ENCODE data around the gene IL17RE.
"Not testable (repeated sequence)": the region's sequence is repeated elsewhere in the genome, so short reads cannot be mapped to it uniquely, and the experiment has no call there.

The IL17RE gene

DNA sequence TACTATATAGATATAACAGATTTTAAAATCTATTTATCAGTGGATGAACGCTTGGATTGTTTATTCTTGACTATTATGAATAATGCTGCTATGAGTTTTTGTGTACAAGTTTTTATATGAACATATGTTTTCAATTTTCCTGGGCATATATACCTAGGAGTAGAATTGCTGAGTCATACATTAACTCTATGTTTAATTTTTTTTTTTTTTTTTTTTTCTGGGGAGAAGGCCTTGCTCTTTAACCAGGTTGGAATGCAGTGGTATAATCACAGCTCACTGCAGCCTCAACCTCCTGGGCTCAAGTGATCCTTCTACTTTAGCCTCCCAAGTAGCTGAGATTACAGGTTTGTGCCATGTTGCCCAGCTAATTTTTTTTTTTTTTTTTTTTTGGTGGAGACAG, 31.7 kb upstream of the IL17RE start:
- Mint-ChIP-seq H3K4me1 (ENCODE audit: low read depth) (no peaks in the 10 kb centered on the region), H3K4me3 (no peak overlapping the region), H3K27me3 (ENCODE audit: low read depth) (peaks cover 5% of the 10 kb centered on the region), H3K9me3 (no peaks in the 10 kb centered on the region), H3K27ac (no peak overlapping the region), H3K36me3 (ENCODE audit: low read depth) (no peaks in the 10 kb centered on the region)

GRCh38 chr3:9872067-9872466, 30.6 kb upstream of the IL17RE start:
- H3K4me3 Mint-ChIP-seq: not testable (repeated sequence)

GRCh38 chr3:9875448-9875847, 27.2 kb upstream of the IL17RE start:
- Mint-ChIP-seq H3K4me3 (no peak overlapping the region), H3K27me3 (ENCODE audit: low read depth) (peaks cover 5% of the 10 kb centered on the region), H3K9me3 (no peaks in the 10 kb centered on the region), H3K36me3 (ENCODE audit: low read depth) (no peaks in the 10 kb centered on the region), H3K4me1 (ENCODE audit: low read depth) (no peaks in the 10 kb centered on the region), H3K27ac (no peak overlapping the region)

More at GRCh38 chr3:9872067-9872466, 30.6 kb upstream of the IL17RE start:
- not testable (repeated sequence) for H3K27ac Mint-ChIP-seq; H3K27me3 Mint-ChIP-seq (ENCODE audit: low read depth); H3K36me3 Mint-ChIP-seq (ENCODE audit: low read depth); H3K4me1 Mint-ChIP-seq (ENCODE audit: low read depth); H3K9me3 Mint-ChIP-seq

DNA sequence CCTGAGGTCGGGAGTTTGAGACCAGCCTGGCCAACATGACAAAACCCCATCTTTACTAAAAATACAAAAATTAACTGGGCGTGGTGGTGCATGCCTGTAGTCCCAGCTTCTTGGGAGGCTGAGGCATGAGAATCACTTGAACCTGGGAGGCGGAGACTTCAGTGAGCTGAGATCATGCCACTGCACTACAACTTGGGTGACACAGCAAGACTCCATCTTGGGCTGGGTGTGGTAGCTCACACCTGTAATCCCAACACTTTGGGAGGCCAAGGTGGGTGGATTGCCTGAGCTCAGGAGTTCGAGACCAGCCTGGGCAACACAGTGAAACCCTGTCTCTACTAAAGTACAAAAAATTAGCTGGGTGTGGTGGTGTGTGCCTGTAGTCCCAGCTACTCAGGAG, 26.4 kb upstream of the IL17RE start:
- H3K27ac Mint-ChIP-seq: not testable (repeated sequence)

GRCh38 chr3:9876991-9877390, 25.7 kb upstream of the IL17RE start:
- Mint-ChIP-seq H3K27me3 (ENCODE audit: low read depth) (peaks cover 5% of the 10 kb centered on the region), H3K27ac (no peak overlapping the region), H3K36me3 (ENCODE audit: low read depth) (no peaks in the 10 kb centered on the region)

More for the DNA sequence above, 26.4 kb upstream of the IL17RE start:
- H3K36me3 Mint-ChIP-seq (ENCODE audit: low read depth); H3K4me3 Mint-ChIP-seq; H3K4me1 Mint-ChIP-seq (ENCODE audit: low read depth); H3K27me3 Mint-ChIP-seq (ENCODE audit: low read depth); H3K9me3 Mint-ChIP-seq: not testable (repeated sequence)

DNA sequence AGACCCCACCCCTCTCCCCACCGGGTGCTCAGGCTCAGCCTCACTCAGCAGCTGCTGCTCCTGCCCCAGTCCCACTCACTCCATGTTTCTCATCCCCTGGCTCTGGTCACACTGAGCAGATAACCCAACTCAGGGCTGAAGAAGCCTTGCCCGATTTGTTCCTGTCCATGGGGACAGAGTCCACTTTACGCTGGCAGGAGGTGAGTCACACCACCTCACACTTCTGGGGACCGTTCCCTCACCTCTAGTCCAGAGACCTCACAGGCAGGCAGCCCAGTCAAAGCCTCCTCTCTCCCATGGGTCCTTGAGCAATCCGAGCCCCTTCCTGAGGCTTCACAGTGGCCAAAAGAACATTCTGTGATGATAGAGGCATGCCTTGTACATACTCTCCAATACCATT, 23.9 kb upstream of the IL17RE start:
- H3K27me3 Mint-ChIP-seq (ENCODE audit: low read depth): peaks cover 5% of the 10 kb centered on the region
- H3K4me3 Mint-ChIP-seq: no peak overlapping the region
- no peaks in the 10 kb centered on the region for H3K4me1 Mint-ChIP-seq (ENCODE audit: low read depth)
- no peaks in the 10 kb centered on the region for H3K36me3 Mint-ChIP-seq (ENCODE audit: low read depth)
- no peaks in the 10 kb centered on the region for H3K9me3 Mint-ChIP-seq
- no peak overlapping the region for H3K27ac Mint-ChIP-seq

More at GRCh38 chr3:9876991-9877390, 25.7 kb upstream of the IL17RE start:
- no peak overlapping the region for H3K4me3 Mint-ChIP-seq
- no peaks in the 10 kb centered on the region for H3K4me1 Mint-ChIP-seq (ENCODE audit: low read depth)
- no peaks in the 10 kb centered on the region for H3K9me3 Mint-ChIP-seq

DNA sequence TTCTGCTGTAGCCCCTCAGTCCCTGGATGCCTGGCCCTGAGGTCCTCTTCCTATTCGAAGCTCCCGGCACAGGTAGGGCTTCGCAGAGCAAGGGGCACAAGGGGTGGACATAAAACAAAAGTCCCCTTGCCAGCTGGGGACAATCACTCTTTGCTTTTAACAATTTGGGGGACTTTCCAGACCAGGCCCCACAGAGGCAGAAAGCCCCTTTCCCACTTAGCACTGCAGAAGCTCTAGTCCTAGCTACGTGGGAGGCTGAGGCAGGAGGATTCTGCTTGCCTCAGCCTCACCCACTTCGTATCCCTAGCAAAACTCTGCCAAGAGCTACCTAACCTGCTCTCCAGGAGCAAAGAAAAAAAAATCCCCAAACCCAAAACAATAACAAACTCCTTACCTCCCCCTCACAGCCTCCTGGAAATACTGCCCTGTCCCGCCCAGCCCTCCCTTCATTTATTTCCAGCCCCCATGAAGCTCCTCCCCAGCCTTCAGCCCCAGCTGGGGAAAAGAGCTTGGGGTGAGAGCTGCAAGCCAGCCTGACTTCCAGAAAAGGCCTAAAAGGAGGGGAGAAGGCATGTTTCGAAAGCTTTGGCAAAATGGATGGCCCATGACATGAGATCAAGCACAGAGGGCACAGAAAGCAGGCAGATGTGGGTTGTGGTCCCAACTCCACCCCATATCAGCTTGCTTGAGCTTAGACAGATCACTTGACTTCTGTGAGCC, 22.7 kb upstream of the IL17RE start, which contains the start of gene CIDEC:
CIDEC (minus strand) TSS at position 424 of the 720 bp plus-strand sequence. CDS start 1,767 bp downstream, outside the sequence.
- Mint-ChIP-seq H3K27me3 (ENCODE audit: low read depth) (peaks cover 5% of the 10 kb centered on the region), H3K27ac (no peak within 1 kb of the TSS), H3K36me3 (ENCODE audit: low read depth) (no peaks in the 10 kb centered on the region)

GRCh38 chr3:9881441-9881840, 21.2 kb upstream of the IL17RE start:
- no peak overlapping the region for H3K4me3 Mint-ChIP-seq
- no peaks in the 10 kb centered on the region for H3K36me3 Mint-ChIP-seq (ENCODE audit: low read depth)
- no peaks in the 10 kb centered on the region for H3K9me3 Mint-ChIP-seq
- H3K27me3 Mint-ChIP-seq (ENCODE audit: low read depth): peaks cover 5% of the 10 kb centered on the region
- no peak overlapping the region for H3K27ac Mint-ChIP-seq
- H3K4me1 Mint-ChIP-seq (ENCODE audit: low read depth): no peaks in the 10 kb centered on the region

More for the DNA sequence above, 22.7 kb upstream of the IL17RE start, which contains the start of gene CIDEC:
- H3K4me1 Mint-ChIP-seq (ENCODE audit: low read depth): no peaks in the 10 kb centered on the region
- H3K4me3 Mint-ChIP-seq: no peak within 1 kb of the TSS
- H3K9me3 Mint-ChIP-seq: no peaks in the 10 kb centered on the region

GRCh38 chr3:9883706-9884554, 18.7 kb upstream of the IL17RE start:
- H3K4me1 Mint-ChIP-seq (ENCODE audit: low read depth): no peaks in the 10 kb centered on the region
- peaks cover 5% of the 10 kb centered on the region for H3K27me3 Mint-ChIP-seq (ENCODE audit: low read depth)
- H3K4me3 Mint-ChIP-seq: no peak overlapping the region
- no peaks in the 10 kb centered on the region for H3K9me3 Mint-ChIP-seq
- H3K27ac Mint-ChIP-seq: no peak overlapping the region
- no peaks in the 10 kb centered on the region for H3K36me3 Mint-ChIP-seq (ENCODE audit: low read depth)

DNA sequence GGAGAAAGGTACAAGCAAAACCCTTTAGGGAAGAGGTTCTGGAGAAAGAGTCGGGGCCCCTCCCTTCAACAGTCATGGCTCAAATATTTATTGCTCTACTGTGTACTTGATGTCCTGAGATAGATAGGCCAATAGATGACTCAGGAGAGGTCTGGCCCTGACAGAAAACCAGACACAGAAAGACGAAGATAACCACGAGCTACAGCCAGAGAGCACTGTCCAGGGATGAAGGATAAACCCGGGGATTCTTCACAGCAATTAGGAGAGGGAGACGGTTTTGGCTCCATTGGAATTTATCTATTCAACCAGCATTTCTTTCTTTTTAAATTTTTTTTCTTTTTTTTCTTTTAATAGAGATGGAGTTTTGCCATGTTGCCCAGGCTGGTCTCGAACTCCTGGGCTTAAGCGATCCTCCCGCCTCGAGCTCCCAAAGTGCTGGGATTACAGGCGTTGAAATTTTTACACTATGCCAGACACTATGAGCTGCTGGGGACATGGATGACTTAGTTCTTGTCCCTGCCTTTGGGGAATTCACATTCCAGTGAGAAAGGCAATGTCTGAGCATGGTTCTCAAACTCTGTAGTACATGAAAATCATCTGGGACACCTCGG, 18.0 kb upstream of the IL17RE start:
- H3K27me3 Mint-ChIP-seq (ENCODE audit: low read depth): peaks cover 2% of the 10 kb centered on the region
- H3K4me1 Mint-ChIP-seq (ENCODE audit: low read depth): peaks cover 2% of the 10 kb centered on the region
- H3K4me3 Mint-ChIP-seq: no peak overlapping the region
- no peak overlapping the region for H3K27ac Mint-ChIP-seq
- H3K36me3 Mint-ChIP-seq (ENCODE audit: low read depth): no peaks in the 10 kb centered on the region
- H3K9me3 Mint-ChIP-seq: no peaks in the 10 kb centered on the region

- no peaks in the 10 kb centered on the region for H3K9me3 Mint-ChIP-seq
- no peaks in the 10 kb centered on the region for H3K27me3 Mint-ChIP-seq (ENCODE audit: low read depth)
- H3K4me3 Mint-ChIP-seq: no peak overlapping the region
- peaks cover 3% of the 10 kb centered on the region for H3K36me3 Mint-ChIP-seq (ENCODE audit: low read depth)
- peaks cover 4% of the 10 kb centered on the region for H3K4me1 Mint-ChIP-seq (ENCODE audit: low read depth)
- no peak overlapping the region for H3K27ac Mint-ChIP-seq
These were observed 16.3 kb upstream of the IL17RE start for GRCh38 chr3:9886328-9886727.

- H3K4me1 Mint-ChIP-seq (ENCODE audit: low read depth): peaks cover 9% of the 10 kb centered on the region
- no peaks in the 10 kb centered on the region for H3K9me3 Mint-ChIP-seq
- H3K36me3 Mint-ChIP-seq (ENCODE audit: low read depth): peaks cover 8% of the 10 kb centered on the region
- H3K4me3 Mint-ChIP-seq: no peak overlapping the region
- no peaks in the 10 kb centered on the region for H3K27me3 Mint-ChIP-seq (ENCODE audit: low read depth)
- no peak overlapping the region for H3K27ac Mint-ChIP-seq
These were observed 15.2 kb upstream of the IL17RE start for GRCh38 chr3:9887480-9887879.

GRCh38 chr3:9888540-9888939, 14.1 kb upstream of the IL17RE start:
- peaks cover 18% of the 10 kb centered on the region for H3K36me3 Mint-ChIP-seq (ENCODE audit: low read depth)
- H3K9me3 Mint-ChIP-seq: no peaks in the 10 kb centered on the region
- H3K27me3 Mint-ChIP-seq (ENCODE audit: low read depth): no peaks in the 10 kb centered on the region
- no peak overlapping the region for H3K27ac Mint-ChIP-seq
- peaks cover 17% of the 10 kb centered on the region for H3K4me1 Mint-ChIP-seq (ENCODE audit: low read depth)
- H3K4me3 Mint-ChIP-seq: no peak overlapping the region

DNA sequence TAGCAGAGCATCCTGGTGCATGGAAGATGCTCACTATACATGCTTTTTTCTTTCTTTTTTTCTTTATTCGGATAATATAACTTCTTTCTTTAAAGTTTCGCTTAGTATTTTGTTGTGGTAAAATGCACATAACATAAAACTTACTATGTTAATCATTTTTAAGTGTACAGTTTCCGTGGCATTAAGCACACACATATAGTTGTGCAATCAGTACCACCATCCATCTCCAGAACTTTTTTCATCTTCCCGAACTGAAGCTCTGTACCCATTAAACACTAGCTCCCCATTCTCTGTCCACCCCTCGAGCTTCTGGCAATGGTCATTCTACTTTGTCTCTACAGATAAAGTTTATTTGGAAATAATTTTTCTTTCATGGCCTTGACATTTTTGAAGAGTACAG, 13.2 kb upstream of the IL17RE start:
- Mint-ChIP-seq H3K27ac (no peak overlapping the region), H3K27me3 (ENCODE audit: low read depth) (no peaks in the 10 kb centered on the region), H3K9me3 (no peaks in the 10 kb centered on the region), H3K36me3 (ENCODE audit: low read depth) (peaks cover 25% of the 10 kb centered on the region), H3K4me1 (ENCODE audit: low read depth) (peaks cover 25% of the 10 kb centered on the region), H3K4me3 (no peak overlapping the region)
